GM21360 (cell line): ENCODE results near the gene DCN.

Experiments
- ATAC-seq: cut with Tn5 transposase; IDR thresholded peaks from one replicate; pipeline ENCODE4 v1.9.1; 2021; ENCODE audit warnings: mild to moderate bottlenecking, moderate library complexity; ENCODE audit not compliant: unreplicated experiment

The DCN gene

GRCh38 chr12:91188778-91189177 lies 6.2 kb upstream of the DCN start:
- ATAC-seq: no peak

GRCh38 chr12:91186156-91186555 lies 3.5 kb upstream of the DCN start:
- no peak for ATAC-seq

DNA sequence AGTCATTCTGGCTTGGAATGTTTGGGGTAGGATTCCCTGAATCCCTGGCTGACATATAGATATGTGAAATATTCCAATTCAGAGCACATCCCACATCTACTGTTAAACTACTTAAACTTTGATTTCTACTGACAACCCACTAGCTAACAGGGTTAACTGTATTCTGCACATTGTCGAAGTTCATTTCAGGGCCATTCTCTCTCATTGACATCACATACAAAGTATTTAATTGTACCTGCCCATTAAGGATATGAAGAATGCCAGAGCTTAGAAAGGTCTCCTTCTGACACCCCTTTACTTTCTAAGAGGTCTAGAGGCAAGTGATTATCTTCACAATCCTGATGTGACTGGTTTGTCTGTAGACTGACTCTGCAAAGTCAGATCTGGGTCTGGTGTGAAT lies 2.8 kb upstream of the DCN start:
- no peak for ATAC-seq

DNA sequence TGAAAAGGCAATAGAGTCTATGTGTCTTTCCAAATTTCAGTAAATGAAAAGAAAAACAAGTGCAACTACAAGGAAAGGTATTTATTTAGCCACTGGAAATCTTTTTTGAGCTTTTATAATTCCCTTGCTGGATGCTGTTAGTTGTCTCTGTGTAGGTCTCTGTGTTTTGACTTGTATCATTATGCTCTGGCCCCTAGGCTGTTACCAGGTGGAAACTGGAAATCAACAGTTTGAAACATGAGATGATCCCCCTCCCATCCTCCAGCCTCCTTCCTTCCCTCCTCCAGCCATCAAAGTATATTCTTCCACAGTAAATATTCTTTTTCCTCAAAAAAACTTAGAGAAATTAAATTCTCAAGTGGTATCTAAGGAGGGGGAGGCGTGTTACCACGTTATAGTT lies 934 bp upstream of the DCN start:
- ATAC-seq: no peak

DNA sequence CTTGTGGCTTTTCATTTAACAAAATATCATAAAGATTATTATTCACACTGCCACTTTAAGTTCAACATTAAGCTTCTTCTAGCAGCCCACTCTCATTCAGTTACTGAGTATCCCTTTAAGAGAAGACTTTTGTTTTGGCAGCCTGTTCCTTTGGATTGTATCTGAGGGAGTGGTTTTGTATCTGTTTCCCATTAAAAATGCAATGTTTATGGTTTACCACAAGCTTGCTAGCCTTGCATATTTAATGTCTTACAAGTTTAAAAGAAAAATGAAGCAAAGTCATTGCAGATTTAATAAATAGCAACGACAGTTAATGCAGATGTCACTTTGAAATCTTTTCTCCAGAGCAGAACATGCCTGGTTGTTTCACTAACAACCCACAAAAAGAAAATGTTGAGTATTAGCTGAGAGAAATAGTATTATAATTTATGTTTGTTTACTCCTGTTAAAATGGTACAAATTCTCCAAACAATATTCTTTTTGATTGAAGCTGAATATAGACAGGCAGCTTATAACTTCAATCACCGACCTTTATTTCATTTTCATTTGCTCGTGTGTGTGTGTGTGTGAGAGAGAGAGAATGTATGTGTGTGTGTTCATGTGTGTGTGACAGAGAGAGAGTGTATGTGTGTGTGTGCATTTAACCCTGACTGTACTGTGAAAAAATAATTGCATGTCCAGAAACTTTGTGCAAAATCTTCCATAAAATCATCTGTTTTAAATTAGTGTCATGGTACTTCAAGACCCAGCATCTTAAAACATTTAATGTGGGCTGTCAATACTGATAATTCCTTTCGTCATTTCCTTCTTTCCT lies 1.8 kb downstream of the DCN start:
- no peak for ATAC-seq

DNA sequence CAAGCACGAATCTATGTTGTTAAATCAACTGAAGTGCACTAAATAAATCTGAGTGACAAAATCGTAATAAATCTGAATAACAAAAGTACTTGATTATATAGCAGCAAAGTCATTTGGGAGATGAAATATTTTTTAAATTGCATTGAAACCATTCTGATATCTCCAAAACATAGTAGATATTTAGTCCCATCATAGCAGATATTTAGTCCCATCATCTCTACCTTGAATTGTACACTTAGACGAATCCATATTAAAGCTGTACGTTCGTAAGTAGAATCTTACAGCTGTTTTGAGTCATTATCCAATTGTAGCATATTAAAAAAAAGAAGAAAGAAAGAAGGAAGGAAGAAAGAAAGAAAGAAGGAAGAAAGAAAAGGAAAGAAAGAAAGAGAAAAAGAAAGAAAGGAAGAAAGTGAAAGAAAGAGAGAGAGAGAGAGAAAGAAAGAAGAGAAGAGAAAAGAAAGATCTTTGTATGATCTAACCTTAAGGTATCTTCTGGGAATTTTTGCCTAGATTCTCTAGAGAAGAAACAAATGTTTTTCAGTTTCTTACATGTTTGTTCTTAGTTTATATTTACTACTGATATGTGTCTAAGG lies 2.6 kb downstream of the DCN start:
- ATAC-seq: no peak

- no peak for ATAC-seq
Observed at GRCh38 chr12:91179315-91179714, 3.3 kb downstream of the DCN start.

DNA sequence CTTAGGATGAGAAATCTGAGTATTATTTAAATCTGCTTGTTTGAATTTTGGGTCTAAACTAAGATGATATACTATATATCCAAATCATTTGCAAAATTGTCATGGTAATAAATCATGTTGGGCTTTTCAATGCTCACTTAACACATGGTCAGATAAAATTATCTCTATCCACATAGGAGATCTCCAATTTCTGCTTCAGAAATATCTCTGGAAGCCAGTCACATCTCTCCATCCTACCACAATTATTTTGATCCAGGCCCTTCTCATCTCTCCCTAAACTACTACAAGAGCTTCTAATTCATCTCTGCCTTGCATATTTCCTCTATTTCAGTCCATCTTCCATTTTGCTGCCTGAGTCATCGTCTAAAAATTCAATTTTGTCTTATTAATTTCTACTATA lies 3.8 kb downstream of the DCN start:
- ATAC-seq: no peak

- no peak for ATAC-seq
Observed at GRCh38 chr12:91178139-91178561, 4.5 kb downstream of the DCN start.

DNA sequence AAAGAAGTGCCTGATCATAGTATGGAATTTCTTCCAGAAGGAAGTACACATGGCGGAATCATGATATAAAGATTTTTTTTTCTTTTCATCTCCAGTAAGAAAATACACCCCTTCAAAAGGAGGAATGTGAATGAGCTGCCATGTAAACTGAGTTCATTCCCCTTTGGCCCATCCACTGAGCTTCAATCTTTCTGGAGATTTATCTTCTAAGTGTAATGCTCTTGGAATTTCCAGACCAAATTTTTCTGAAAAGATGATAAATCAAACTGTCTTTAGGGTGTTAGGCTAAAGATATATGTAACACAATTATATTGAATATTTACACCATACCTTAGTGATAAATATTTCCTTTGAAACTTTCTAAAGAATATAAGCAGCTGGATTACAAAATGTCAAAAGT lies 5.2 kb downstream of the DCN start:
- ATAC-seq: no peak

DNA sequence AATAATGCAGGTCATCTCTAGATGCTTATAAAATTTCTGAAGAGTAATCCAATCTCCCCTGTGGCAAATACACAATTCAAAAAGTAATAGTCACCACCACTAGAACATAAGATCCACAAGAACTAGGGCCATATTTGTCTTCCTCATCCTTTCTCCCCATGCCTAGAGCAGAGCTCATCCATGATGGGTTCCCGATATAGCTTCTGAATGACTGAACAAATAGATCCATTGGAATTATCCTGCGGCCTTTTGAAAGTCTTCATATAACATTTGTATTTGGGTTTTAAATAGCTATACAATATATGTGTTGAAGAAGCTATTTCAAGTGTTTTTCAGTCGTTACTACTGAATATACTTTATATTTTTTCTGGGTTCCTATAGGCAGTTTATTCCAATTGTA lies 5.7 kb downstream of the DCN start:
- ATAC-seq: no peak

GRCh38 chr12:91176358-91176757 lies 6.3 kb downstream of the DCN start:
- ATAC-seq: no peak

GRCh38 chr12:91173124-91173523 lies 9.5 kb downstream of the DCN start:
- no peak for ATAC-seq

GRCh38 chr12:91172096-91172495 lies 10.5 kb downstream of the DCN start:
- ATAC-seq: no peak

GRCh38 chr12:91171476-91171875 lies 11.1 kb downstream of the DCN start:
- no peak for ATAC-seq

- no peak for ATAC-seq
Observed at GRCh38 chr12:91163116-91163515, 19.5 kb downstream of the DCN start.

DNA sequence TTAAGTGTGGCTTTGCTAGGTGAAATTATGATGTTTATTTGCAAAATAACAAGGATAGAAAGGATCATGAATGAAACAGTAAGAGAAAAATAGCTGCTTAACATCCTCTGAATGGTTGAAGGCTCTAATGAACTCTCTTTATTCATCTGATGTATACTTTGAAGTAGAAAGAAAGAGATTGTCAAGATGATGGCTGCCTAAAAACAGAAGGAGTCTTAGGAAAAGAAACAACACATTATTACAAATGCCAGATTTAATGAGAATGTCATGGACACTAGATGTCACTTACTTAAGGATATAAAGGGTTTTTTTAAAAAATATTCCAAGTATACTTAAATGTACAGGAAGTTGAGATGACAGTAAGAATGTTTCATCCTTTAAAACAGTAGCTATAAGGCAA lies 21.6 kb downstream of the DCN start:
- no peak for ATAC-seq

DNA sequence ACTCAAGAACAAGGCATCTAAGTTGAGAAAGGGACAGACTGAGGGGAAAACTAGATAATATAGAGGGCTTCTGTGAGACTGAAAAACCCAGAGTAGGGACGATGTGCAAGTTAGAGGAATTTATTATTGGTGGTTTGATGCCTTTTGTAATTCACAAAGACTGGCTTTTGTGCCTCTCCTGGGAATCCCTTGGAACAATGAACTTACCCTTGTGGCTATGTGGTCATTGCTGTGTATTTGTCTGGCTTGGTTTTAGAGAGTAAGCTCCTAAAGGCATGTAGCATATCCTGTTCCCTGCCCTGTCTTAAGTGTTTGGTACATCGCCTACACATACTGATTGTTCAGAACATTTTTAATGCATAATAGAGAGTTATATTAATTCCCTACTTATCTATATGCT lies 26.6 kb downstream of the DCN start:
- no peak for ATAC-seq

GRCh38 chr12:91154131-91154530 lies 28.5 kb downstream of the DCN start:
- no peak for ATAC-seq

DNA sequence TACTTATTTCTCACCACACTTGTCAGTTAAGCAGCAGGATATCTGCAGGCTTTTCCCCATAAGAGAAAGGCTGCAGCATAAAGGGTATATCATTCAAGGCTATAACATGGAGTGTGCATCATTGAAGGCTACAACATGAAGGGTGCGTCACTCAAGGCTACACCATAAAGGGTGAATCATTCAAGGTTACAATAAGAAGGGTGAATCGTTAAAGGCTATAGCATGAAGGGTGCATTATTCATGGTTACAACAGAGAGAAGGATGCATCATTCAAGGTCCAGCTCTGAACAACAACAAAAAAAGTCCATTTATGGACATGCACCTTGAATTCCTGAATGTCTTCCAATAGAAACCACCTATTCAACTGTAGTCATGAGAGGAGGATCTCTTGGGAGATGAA lies 38.6 kb downstream of the DCN start:
- no peak for ATAC-seq

DNA sequence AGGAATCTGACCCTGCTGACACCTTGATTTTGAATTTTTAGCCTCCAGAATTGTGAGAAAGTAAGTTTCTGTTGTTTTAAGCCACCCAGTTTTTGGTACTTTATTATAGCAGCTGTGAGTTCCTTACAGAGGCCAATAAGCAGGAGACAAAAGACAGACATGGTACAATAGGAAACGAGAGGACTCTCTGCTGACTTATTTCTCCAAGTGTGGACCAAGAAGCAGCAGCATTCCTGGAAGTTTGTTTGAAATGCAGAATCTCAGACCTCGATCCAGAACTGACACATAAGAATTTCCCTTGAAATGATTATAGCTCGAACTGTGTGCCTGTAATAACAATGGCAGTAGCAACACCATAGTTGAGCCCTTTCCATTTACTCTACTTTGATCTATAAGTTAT lies 39.4 kb downstream of the DCN start:
- ATAC-seq: no peak

DNA sequence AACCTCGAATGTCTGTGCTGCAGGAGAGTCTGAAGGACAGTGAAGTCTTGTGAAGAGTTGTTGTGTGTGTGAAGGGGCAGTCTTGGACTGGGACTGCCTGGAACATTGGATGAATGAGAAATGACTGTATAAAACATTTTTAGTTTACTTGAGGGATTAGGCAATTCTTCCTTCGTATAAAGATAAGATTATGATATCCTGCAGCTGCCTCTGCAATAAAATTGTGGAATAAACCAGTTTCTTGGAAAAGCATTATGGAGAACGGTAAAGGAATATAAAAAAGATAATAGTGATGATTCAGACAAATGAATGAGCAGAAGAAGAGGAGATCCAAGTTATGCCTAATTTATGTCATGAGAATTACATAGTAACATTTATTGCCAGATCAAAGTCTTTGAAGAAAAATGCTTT lies 40.4 kb downstream of the DCN start:
- no peak for ATAC-seq
